HepG2 (cell line): ENCODE data around the gene COMT. TPM values are rescaled to one million over a fixed set of nuclear protein-coding genes. Genes with fewer than 3 reads are reported as not detected.
A peak's percentile ranks its signal among the peaks of the same experiment; 100 is the strongest.

Experiments used
- CCAR2 ChIP-seq: fragments of 200-400 bp; formaldehyde crosslinking; optimal IDR thresholded peaks from 2 replicates; pipeline ENCODE3; 2018; ENCODE audit warnings: low read depth, mild to moderate bottlenecking, low read length, moderate library complexity
- JDP2 ChIP-seq: sonication (generic); formaldehyde crosslinking; IDR thresholded peaks from 2 replicates; pipeline ENCODE4 v1.8.1; 2022; ENCODE audit warnings: missing genetic modification reagents, borderline replicate concordance
- KIAA2018 ChIP-seq: sonication (generic); formaldehyde crosslinking; IDR thresholded peaks from 2 replicates; pipeline ENCODE4 v1.5.0; 2020; ENCODE audit warnings: mild to moderate bottlenecking, missing genetic modification reagents, borderline replicate concordance
- KLF12 ChIP-seq: sonication (generic); formaldehyde crosslinking; IDR thresholded peaks from 2 replicates; pipeline ENCODE4 v1.4.0; 2020; ENCODE audit warnings: missing genetic modification reagents, borderline replicate concordance
- NFYB ChIP-seq: sonication (generic); formaldehyde crosslinking; IDR thresholded peaks from 2 replicates; pipeline ENCODE4 v1.4.0; 2020; ENCODE audit warnings: missing genetic modification reagents
- PAF1 ChIP-seq: IDR thresholded peaks from 2 replicates; pipeline ENCODE4 v1.6.1; 2016; ENCODE audit warnings: missing genetic modification reagents, missing compliant biosample characterization
- RFXANK ChIP-seq: IDR thresholded peaks from 2 replicates; pipeline ENCODE4 v1.6.1; 2016
- SALL2 ChIP-seq: sonication (generic); formaldehyde crosslinking; IDR thresholded peaks from 2 replicates; pipeline ENCODE4 v1.8.1; 2023; ENCODE audit warnings: mild to moderate bottlenecking, missing genetic modification reagents, inconsistent platforms
- SAP130 ChIP-seq: IDR thresholded peaks from 2 replicates; pipeline ENCODE4 v1.6.1; 2016; ENCODE audit warnings: low read depth
- SETDB1 ChIP-seq: sonication (generic); formaldehyde crosslinking; IDR thresholded peaks from 2 replicates; pipeline ENCODE4 v1.5.1; 2020; ENCODE audit warnings: missing genetic modification reagents, mild to moderate bottlenecking, borderline replicate concordance
- U2AF2 ChIP-seq: fragments of 200-400 bp; formaldehyde crosslinking; IDR thresholded peaks from 2 replicates; pipeline ENCODE4 v1.6.1; 2017; ENCODE audit warnings: low read depth, mild to moderate bottlenecking, low read length
- ZNF143 ChIP-seq: sonication (generic); formaldehyde crosslinking; IDR thresholded peaks from 2 replicates; pipeline ENCODE4 v1.4.0; 2020; ENCODE audit warnings: missing genetic modification reagents
- ZNF572 ChIP-seq: sonication (generic); formaldehyde crosslinking; IDR thresholded peaks from 2 replicates; pipeline ENCODE4 v1.5.1; 2020; ENCODE audit warnings: mild to moderate bottlenecking, missing genetic modification reagents
- ZNF747 ChIP-seq: sonication (generic); formaldehyde crosslinking; IDR thresholded peaks from 2 replicates; pipeline ENCODE4 v1.8.1; 2023; ENCODE audit warnings: missing genetic modification reagents, mild to moderate bottlenecking, borderline replicate concordance
- ZNF775 ChIP-seq: sonication (generic); formaldehyde crosslinking; IDR thresholded peaks from 2 replicates; pipeline ENCODE4 v1.4.0; 2020; ENCODE audit warnings: missing genetic modification reagents, mild to moderate bottlenecking, moderate library complexity, borderline replicate concordance
- ZSCAN25 ChIP-seq: sonication (generic); formaldehyde crosslinking; IDR thresholded peaks from 2 replicates; pipeline ENCODE4 v1.8.0; 2022; ENCODE audit warnings: mild to moderate bottlenecking, missing genetic modification reagents
- polyA plus RNA-seq, 8 experiments: library from polyadenylated mRNA; depleted of rRNA in 3 of 8; stranded (reverse) in 7 of 8; unstranded in 1 of 8; fragments of >200 nt; fragmentation: Illumina TruSeq in 4 of 8; extraction: Trizol in 4 of 8; gene quantifications; 2 replicates each; pipeline versions ENCODE4 v1.2.1 to v1.2.3, GENCODE V29; 2011 to 2016; ENCODE audit warnings: low read depth in 4 of 8, missing spikeins in 1 of 8, mixed read lengths in 1 of 8; ENCODE audit not compliant: insufficient read depth in 1 of 8
- total RNA-seq, 5 experiments: library from RNA; depleted of rRNA; stranded (reverse); fragments of >200 nt; fragmentation: Illumina TruSeq; extraction: Trizol; gene quantifications; 2 replicates each; pipeline ENCODE4 v1.2.3, GENCODE V29; 2016; ENCODE audit warnings: low read depth in 1 of 5
- TF ChIP-seq, protein P1 (sequence below): sonication (generic); formaldehyde crosslinking; IDR thresholded peaks from 2 replicates; pipeline ENCODE4 v1.4.0; 2020; ENCODE audit warnings: missing genetic modification reagents, borderline replicate concordance
- TF ChIP-seq, protein P2 (sequence below): sonication (generic); formaldehyde crosslinking; IDR thresholded peaks from 2 replicates; pipeline ENCODE4 v1.4.0; 2020; ENCODE audit warnings: missing genetic modification reagents

COMT gene
- total and polyA plus RNA-seq, 2 of the 13 experiments (the other 11 are each of a cell fraction or from before 2014, with no cell fraction given), result 156 to 162 TPM

GRCh38 chr22:19892257-19892879 lies 49.2 kb upstream of the COMT start (continued):
- TF ChIP-seq ZSCAN25 (peak; percentile 80), RFXANK (peak; percentile 80; the same call in 1 of the 2 replicates), SALL2 (CRISPR knock-in tag) (no peak), SAP130 (CRISPR knock-in tag) (peak; percentile 77), CCAR2 (no peak), ZNF775 (CRISPR knock-in tag) (no peak; the same call in 1 of the 2 replicates), U2AF2 (no peak), SETDB1 (CRISPR knock-in tag) (no peak), KLF12 (CRISPR knock-in tag) (0 out of 2 replicates have a peak, but pooled peaks have one; percentile 37), KIAA2018 (CRISPR knock-in tag) (no peak; the same call in 1 of the 2 replicates), PAF1 (CRISPR knock-in tag) (no peak), ZNF143 (CRISPR knock-in tag) (peak; percentile 69), NFYB (0 out of 2 replicates have a peak, but pooled peaks have one; percentile 31), ZNF572 (CRISPR knock-in tag) (no peak), ZNF747 (peak; percentile 96), JDP2 (CRISPR knock-in tag) (no peak; the same call in 1 of the 2 replicates)
- TF ChIP-seq, protein P1, sequence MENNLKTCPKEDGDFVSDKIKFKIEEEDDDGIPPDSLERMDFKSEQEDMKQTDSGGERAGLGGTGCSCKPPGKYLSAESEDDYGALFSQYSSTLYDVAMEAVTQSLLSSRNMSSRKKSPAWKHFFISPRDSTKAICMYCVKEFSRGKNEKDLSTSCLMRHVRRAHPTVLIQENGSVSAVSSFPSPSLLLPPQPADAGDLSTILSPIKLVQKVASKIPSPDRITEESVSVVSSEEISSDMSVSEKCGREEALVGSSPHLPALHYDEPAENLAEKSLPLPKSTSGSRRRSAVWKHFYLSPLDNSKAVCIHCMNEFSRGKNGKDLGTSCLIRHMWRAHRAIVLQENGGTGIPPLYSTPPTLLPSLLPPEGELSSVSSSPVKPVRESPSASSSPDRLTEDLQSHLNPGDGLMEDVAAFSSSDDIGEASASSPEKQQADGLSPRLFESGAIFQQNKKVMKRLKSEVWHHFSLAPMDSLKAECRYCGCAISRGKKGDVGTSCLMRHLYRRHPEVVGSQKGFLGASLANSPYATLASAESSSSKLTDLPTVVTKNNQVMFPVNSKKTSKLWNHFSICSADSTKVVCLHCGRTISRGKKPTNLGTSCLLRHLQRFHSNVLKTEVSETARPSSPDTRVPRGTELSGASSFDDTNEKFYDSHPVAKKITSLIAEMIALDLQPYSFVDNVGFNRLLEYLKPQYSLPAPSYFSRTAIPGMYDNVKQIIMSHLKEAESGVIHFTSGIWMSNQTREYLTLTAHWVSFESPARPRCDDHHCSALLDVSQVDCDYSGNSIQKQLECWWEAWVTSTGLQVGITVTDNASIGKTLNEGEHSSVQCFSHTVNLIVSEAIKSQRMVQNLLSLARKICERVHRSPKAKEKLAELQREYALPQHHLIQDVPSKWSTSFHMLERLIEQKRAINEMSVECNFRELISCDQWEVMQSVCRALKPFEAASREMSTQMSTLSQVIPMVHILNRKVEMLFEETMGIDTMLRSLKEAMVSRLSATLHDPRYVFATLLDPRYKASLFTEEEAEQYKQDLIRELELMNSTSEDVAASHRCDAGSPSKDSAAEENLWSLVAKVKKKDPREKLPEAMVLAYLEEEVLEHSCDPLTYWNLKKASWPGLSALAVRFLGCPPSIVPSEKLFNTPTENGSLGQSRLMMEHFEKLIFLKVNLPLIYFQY (CRISPR knock-in tag), result peak; percentile 91; the same call in 1 of the 2 replicates
- TF ChIP-seq, protein P2, sequence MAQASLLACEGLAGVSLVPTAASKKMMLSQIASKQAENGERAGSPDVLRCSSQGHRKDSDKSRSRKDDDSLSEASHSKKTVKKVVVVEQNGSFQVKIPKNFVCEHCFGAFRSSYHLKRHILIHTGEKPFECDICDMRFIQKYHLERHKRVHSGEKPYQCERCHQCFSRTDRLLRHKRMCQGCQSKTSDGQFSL, result peak; percentile 48; the same call in 1 of the 2 replicates
